Transverse colon (tissue), 3 donors: ENCODE results near the gene RALGPS1.

Source experiments
- CTCF ChIP-seq, 5 experiments: fragments of 200-600 bp in 3 of 5; fragments of 450-650 bp in 2 of 5; sonication (generic) in 3 of 5; IDR thresholded peaks; 1 replicate in 2 of 5; 2 replicates in 3 of 5; pipeline ENCODE4 v1.5.1; 2016 to 2017; ENCODE audit warnings: antibody characterized with exemption in 5 of 5, inconsistent platforms in 3 of 5, mild to moderate bottlenecking in 2 of 5, moderate library complexity in 1 of 5
- POLR2A ChIP-seq: fragments of 450-650 bp; IDR thresholded peaks from one replicate; pipeline ENCODE4 v1.6.1; 2016; ENCODE audit warnings: antibody characterized with exemption, mild to moderate bottlenecking, moderate library complexity

DNA sequence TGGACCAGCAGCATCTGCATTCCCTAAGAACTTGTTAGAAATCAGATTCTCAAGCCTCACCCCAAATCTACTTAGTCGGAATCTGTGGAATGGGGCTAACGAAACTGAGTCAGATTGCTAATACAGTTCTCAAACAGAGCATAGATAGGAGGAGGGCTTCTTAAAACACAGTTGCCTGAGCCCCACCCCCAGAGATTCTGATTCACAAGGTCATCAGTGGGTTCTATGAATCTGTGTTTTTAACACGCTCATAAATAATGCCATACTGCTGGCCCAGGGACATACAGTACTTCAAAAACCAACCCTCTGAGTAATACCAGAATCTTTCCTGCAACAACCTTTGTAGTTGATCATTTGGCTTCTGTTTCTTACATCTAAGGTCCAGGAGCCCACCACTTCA, 317.1 kb downstream of the RALGPS1 start:
- TF ChIP-seq CTCF (IDR thresholded peaks at IDR 0.05) (no peak), POLR2A (no peak)
